NOMO-1 (cell line): ENCODE data around the gene ADAMTSL3.
"Not testable (repeated sequence)": the region's sequence is repeated elsewhere in the genome, so short reads cannot be mapped to it uniquely, and the experiment has no call there.

Source experiments
- DNase-seq, 2 experiments: peaks; one replicate each; lab custom pipeline; 2025; ENCODE audit not compliant: unreplicated experiment in 2 of 2; lab: John Stamatoyannopoulos, UW

The ADAMTSL3 gene

DNA sequence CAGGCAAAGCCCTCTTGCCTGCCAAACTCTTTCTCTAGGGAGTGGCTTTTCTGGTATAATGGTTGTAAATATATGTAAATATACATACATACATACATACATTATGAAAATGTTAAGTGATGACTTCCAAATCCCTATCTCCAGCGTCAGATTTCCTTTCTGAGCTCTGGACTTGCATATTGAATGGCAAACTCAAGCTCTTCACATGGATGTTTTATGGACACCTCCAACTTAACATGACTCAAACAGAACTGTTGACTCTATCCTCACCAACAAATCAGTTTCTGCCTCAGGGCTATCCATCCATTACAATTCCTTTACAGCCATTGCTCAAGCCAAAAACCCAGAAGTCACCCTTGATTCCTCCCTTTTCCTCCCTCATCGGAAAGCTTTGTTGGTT, 45.1 kb downstream of the ADAMTSL3 start:
- no peak for DNase-seq

DNA sequence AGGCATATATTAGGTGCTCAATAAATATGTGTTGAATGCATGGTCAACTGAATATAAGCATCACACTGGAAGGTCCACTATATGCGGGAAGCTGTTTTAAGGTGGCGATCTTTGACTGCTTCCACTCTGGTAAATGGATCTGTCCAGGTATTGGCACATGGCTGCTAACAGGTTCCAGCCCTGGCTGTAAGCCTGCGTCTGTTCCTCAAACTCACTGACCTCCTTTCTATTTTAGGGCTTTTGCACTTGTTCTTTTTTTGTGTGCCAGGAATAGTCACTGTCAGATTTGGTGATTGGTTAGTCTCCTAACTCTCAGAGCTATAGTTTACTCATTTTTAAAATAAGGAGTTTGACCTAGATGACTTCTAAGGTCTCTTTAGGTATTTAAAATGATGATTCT, 46.2 kb downstream of the ADAMTSL3 start:
- DNase-seq = no peak

DNA sequence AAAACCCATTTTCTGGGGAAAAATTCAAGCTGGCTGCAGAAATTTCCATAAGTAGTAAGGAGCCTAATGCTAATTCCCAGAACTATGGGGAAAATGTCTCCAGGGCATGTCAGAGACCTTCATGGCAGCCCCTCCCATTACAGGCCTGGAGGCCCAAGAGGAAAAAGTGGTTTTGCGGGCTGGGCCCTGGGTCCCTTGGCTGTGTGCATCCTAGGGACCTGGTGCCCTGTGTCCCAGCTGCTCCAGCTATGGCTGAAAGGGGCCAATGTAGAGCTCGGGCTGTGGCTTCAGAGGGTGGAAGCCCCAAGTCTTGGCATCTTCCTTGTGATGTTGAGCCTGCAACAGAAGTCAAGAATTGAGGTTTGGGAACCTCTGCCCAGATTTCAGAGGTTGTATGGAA, 48.4 kb downstream of the ADAMTSL3 start:
- DNase-seq = not testable (repeated sequence)

DNA sequence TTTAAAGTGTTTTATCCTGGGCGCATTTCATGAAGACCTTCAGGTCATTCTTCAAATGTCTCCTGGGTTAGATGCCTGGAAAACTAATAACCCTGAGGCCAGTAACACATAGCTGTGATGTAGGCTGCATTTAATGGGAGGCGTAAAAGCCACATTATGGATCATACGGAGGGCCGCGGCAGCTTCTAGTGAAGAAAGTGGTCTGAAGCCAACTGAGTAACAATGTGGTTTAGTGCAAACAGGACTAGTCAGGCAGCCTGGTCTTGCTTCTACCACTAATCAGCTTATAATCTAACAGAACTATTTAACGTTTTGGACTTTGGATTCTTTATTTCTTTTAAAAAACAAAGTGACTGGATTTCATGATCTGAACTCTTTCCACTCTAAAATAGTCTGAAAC, 54.4 kb downstream of the ADAMTSL3 start:
- no peak for DNase-seq

DNA sequence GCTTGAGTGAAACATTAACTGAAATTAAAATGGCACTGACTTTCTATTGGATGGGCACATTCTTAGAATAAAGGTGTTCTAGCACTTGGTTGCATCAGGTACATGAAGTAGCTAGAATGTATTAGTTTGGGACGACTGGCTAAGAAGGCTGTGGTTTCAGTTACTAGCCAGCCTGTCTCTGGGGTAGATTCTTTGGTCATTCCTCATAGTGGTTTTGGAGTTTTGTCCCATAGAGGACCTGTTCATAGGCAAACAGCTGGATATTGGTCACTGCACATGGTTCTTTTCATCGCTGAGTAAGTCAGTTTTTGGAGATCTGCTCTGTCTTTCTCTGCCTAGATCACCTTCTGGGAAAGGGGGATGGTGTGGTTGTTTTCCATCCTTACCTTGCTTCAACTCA, 55.3 kb downstream of the ADAMTSL3 start:
- DNase-seq = no peak

DNA sequence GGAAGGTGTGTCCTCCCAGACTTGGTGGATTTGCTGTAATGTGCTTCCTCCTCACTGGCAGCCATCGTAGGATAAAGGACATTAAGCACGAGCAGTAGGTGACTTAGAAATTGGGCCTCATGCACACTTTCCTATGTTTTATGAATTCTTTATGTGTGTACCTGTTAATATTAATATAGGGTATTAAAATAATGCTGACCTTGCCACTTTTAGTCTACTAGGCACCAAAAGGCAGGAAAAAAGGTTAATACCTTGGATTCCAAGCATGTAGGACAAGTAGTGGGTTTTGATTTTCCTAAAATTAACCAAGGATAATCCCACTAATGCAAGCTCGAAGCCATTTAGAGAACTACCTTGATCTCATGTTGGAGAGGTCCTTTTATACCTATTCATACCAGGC, 55.9 kb downstream of the ADAMTSL3 start:
- DNase-seq = no peak

DNA sequence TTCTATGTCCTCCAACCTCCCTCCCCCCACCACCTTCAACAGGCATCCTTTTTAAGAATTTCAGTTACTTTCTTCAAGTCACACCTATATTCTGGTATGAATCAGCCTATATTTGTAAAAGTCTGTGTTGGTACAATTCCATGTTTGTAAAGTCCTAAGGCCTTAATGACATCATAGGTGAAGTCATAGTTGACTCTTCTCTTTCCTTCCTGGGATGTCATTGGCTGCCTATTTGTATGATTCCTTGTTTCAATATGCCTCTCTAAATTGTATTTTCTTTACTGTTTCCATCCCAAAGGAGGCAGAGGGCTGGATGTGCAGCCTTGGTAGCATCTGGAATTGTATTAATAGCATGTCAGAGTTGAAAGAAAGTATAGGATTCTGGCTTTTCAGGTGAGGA, 56.5 kb downstream of the ADAMTSL3 start:
- no peak for DNase-seq

DNA sequence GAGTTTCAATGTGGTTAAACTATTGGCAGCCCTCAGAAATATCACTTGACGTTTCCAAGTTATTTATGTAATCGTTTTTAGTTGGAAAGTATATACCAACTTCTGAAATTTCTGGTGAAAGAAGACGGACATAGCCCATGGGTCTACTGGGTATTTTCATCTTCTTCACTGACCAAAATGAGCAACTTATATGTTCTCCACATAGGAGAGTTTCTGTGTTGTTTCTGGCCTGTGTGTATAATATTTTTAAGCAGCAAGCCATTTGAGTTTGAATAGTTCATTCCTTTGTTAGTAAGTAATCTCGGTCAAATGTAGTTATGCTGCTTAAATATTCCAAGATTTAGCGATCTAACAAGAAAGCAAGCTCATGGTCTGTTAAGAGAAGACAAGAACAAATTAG, 57.3 kb downstream of the ADAMTSL3 start:
- no peak for DNase-seq

DNA sequence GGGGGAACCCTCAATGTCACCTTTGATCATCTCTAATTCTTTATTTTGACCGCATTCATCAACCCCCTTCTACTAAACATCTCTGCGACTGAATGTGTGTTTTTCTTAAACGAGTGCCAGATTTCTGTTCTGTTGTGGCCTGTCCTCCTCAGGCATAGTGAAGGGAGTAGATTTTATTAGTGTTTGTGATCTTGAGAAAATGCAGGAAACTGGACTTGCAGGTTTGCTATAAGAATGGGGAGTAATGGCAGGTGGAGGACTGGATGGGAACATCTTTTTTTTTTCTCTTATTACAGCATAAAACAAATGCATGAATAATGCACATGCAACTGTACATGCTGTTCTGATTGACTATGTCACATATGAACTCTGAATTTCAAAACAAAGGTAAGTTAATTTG, 59.3 kb downstream of the ADAMTSL3 start:
- DNase-seq = no peak

DNA sequence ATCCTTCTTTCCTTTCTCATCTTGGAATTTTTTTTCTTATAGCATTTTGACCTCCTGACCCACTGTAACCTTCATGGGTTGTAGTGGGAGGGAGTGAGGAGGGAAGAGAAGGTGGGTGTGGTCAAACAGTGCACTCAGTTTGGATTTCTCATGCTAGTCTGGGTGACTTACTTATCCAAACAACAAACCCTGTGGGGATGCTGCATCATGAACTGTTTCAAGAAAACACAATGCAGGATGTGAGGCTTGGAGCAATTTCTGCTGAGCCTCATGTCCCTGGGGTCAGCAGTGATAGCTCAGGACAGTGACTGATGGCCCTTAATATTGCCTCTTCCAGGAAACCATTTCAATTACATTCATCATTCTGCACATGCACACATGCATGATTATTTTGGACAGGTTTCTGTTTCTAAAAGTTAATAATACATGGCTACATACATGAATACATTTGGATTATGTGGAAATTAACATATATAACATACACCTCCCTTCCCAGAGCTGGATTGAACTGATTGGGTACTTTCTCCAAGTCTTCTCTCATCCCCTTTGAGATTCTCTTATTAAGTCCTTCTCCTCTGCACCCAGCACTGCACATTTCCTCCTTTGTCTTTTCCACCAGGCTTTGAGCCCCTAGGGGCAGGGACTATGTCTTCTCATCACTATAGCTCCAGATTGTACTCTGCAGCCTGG, 61.2 kb downstream of the ADAMTSL3 start:
- DNase-seq = no peak

DNA sequence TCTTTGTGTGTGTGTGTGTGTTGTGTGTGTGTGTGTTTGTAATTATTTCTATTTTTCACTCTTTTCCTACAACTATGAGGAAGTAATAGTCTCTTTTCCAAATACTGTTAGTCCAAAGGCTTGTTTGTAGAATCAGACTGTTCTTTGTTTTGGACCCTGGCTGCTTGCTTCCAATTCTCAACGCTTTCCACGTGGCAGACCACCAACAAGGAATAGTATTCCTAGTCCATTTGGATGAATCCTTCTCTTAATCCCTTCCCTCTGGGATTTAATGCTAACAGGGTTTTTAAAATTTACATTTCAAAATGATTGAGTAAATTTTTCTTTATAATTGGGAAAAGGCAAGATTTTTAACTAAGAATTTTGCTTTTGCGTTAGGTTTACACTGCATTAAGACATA, 62.7 kb downstream of the ADAMTSL3 start:
- no peak for DNase-seq

DNA sequence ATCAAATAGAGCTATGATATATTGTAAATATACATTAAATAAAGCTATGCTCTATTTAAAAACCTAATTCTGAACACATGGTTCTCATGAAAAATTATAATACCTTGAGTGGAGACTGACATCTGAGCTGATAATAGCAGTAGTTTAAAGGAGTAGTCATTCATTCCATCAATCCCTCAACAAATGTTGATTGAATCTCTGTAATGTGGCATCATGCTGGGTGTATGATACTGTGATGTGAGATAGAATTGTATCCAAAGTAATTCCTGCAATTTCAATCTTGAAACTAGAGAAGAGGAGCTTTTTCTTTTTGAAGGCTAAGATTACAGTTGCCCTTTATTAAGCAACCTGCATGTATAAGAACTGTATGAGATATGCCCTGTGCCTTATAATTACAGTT, 63.1 kb downstream of the ADAMTSL3 start:
- no peak for DNase-seq

DNA sequence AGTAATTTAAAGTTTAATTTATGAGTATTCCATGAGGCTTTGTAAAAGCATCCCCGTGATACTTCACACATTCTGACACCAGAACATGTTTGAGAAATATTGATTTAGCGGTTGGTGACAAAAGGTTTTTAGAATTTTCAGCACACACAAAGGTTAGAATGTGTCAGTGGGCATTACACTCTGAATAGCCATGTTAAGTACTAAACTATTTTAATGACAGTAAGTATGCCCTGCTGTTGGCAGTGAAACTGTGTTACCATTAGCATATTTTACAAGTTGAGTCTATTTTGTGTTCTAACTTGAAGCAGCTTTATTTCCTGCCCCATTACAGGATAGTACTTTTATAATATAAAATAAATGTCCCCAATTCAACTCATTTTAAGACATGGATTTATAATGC, 66.5 kb downstream of the ADAMTSL3 start:
- no peak for DNase-seq

DNA sequence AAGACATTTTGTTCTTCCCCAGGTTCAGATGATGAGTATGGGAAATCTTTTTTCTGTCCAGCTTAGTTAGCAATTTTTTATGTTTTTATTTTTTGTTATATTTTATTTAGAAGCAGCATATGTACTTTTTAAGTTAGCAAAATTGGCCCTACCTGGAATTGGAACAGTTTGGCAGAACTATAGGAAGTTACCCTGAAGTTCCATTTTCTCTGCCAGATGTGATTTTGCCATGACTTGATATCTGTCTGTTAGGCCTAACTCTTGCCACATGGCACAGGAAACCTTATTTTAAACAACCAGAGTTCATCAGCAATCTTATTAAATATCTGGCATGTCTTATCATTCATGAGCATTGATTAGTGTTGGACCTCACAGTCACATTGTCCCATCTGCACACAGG, 67.1 kb downstream of the ADAMTSL3 start:
- no peak for DNase-seq

DNA sequence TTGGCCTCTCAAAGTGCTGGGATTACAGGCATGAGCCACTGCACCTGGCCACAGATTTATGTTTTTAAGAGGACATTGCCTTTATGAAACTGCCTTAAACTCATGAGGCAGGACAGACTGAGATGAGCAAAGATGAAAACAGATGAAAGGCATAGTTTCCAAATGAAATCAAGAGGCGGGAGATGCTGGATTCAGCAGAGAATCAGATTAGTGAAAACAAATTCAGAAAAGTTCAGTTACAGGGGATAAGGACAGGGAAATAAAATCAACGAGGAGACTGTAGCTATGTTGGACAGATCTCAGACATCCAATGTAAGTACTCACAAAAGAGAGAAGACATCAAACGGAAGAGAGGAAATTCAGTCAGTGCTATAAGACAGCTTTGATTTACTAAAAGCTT, 68.1 kb downstream of the ADAMTSL3 start:
- no peak for DNase-seq

DNA sequence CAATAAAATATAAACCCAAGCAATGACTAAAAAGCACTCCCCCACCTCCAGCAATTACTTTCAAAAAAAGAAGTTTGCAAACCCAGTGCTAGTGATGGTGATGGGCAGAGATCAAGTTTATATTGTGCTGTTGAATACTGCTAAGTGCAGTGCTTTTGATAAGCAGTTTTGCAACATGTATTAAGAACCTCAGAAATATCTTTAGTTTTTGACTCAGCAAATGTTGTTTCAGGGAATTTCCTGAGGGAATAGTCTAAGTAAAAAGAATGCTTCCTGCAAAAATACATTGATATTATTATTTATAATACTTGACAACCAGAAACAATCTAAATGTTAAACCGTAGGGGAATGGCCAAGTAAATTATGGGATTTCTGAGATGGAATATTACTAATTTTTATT, 69.3 kb downstream of the ADAMTSL3 start:
- no peak for DNase-seq

DNA sequence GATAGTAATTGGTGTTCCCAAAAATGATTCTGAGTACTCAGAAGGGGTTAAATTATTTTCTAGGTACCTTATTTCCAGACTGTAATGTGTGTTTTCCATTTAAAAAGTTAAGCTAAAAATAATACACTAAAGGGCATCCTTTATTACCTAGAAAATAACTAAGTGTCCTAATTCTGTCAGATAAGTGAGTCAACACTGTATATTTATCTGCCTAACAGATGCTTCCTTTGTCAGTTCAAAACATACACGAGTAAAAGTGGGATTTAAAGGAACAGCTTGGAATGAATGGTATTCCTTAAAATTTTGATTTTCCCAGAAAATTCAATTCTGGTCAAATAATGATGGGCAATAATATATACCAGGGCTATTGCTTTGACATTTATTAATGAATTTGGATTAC, 78.3 kb downstream of the ADAMTSL3 start:
- no peak for DNase-seq

DNA sequence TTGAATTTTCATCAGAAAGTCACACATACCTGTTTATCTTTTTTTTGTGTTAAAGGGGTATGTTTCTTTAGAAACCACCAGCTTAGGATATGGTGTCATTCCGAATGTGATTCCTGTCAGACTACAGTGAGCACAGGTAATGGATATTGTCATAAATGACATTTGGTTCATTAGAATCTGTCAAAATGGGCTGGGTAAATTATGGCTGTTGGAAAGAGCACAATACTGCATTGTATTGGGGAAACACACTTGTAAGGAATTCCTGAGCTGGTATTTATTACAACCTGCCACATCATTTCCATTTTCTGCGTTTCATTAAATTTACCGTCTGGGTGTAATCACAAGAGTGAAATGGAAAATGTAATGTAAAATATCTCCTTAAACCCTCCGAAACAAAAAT, 78.8 kb downstream of the ADAMTSL3 start:
- no peak for DNase-seq

DNA sequence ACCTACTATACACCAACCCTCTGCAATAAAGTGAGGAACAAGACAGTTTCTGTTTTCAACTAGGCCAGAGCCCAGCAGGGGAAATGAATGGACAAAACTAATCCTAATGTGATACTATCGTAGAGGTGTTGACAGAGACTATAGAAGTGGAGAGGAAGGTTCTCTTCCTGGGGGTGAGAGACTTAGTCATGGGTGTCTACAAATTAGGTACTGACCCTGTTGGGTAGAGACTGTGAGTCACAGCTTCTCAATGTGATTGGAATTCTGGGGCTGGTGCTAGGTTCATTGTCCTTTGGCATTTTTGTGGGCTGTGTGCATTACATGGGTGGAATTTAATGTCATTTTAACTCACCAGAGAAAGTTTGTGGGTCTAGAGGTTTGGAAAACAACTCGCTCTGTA, 79.3 kb downstream of the ADAMTSL3 start:
- no peak for DNase-seq

DNA sequence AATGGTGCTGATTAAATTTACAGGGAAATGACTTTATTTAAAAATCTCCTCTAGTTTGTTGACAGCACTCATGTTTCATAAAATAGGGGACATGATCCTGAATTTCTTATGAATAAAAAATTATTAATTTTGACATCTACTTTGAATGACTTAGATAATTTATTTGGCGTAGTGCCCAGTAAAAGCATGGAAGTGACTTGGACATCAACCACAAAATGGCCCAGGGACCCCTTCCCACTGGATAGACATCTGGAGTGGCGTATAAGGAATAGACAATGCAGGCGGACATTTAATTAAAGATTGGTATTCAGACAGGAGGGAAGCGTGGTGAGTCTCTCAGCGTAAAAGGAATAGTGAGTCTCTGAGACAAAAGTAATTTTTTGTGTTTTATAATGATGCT, 79.8 kb downstream of the ADAMTSL3 start:
- no peak for DNase-seq

DNA sequence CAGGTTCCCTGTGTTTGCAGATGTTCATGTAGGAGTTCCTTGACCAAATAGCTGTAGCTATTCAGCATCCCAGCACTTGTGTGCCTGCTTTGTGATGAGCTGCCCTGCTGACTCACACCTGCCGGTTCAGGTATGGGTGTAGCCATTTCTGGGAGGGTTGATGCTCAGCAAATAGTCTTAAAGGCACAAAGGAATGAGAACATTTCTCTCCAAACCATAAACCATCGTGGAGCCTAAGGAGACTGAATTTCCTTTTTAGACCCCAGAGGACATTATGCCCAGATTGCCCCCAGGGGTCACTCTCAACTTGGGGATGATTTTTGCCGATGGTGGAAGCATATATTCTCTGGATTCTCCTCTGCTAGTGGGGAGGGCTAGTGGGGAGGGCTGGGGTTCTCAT, 80.6 kb downstream of the ADAMTSL3 start:
- DNase-seq = no peak

DNA sequence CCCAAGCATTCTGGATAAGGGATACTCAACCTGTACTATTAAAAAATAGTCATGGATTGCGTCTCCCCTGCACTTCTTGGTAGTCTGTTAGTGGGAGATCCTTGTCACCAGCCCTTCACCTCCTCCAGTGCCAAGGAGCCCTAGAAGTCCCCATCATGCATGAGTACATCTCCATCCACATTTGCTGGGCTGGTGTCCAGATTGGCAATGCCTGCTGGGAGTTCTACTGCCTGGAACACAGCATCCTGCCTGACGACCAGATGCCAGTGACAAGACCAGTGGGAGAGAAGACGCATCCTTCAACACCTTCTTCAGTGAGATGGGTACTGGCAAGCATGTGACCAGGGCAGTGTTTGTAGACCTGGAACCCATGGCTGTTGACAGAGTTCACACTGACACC, 85.7 kb downstream of the ADAMTSL3 start:
- no peak for DNase-seq

DNA sequence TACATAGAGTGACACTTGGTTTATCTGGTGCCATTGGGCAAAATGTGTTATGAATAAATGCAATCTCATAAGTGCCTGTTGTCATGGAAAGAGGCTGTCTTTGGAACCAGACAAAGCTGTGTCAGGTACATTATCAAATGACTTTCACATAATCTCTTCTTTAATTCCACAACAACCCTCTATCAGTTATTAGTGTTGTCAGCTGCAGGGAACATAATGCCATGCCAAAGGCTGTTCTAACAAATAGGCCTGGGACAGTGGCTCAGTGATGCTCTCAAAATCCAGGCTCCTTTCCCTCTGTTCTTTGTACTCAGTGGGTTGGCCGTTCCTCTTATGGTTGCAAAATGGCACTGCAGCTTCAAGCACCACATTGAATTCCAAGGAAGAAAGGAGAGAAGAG, 91.8 kb downstream of the ADAMTSL3 start:
- DNase-seq = no peak
